ENCODE results near the gene HEG1.

Gene HEG1

DNA sequence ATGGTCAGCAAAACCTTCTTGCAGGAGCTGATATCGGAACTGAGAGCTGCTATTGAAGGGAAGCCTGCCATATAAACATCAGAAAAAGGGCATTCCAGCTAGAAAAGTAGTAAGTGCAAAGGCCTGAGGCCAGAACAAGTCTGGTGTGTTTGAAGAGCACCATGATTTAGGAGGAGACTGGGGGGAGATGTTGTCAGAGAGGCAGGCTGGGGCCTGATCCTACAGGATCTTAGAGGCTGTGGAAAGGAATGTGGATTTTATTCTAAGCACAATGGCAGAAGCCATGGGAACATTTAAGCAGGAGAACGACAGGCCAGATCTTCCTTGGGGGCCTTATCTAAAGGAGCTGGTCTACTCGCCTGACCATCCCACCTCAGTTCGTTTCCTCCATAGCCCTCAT, 116.1 kb downstream of the HEG1 start:
- no peak for DNase-seq

- no peak for DNase-seq
Measured at GRCh38 chr3:124938896-124939295, 116.9 kb downstream of the HEG1 start.

- no peak for DNase-seq
Measured at GRCh38 chr3:124937049-124937448, 118.7 kb downstream of the HEG1 start.

DNA sequence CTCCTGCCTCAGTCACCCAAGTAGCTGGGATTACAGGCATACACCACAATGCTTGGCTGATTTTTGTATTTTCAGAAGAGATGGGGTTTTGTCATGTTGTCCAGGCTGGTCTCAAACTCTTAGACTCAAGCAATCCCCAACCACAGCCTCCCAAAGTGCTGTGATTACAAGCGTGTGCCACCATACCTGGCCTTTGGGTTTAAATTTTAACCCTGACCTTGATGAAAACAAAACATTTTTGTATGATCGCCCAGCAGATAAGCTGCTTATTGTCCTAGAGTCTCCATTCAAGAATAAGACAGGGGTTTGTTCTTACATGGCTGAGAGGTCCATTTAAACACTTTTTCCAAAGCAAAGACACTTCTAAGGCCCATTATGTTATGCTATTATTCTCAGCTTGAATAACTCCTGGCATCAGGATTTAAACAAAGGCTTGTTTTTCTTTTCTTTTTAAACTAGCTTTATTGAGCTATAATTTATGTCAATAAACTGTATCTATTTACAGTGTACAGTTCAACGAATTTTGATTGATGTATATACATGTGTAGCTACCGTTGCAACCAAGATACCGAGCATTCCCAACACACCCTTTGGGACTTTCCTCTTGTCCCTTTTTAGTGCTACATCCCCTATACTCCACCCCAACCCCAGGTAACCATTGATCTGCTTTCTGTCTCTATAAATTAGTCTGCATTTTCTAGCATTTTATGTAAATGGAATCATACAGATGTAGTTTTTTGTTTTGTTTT, 119.8 kb downstream of the HEG1 start:
- DNase-seq, result no peak

DNA sequence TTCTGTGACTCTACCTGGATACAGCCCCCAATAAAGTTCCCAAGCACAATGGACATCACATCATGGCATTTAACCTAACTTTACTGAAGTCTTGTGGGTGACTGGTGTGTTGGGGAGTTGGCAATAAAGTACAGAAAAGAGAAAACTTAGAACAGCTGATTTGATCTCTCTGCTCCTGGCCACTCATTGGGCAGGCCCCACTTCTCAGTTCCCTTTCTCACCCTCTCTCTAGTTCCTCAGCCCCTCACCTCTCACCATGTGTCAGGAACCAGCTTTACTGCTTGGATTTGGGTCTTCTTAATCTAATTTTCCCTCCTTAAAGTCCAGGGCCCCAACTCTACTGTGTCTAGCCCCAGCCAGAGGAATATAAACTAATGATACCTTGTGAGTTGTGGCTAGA, 120.5 kb downstream of the HEG1 start:
- no peak for DNase-seq

DNA sequence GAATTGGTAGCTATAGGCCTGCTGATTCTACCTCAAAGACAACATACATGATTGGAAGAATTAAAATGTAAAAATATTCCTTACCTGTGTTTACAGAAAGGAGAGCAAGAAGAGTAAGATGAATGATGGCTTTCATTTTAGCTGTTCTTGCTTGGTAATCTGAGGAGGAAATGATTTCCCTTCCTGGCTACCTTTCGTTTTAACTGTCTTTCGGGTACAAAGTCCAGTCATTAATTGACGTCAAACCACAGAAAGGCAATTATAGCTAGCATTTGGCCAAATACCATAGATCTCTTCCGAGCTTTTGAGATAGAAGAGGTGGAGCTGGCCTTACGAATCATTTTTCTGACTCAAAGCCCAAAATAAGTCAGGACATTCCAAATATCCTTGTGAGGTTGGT, 121.2 kb downstream of the HEG1 start, which contains the start of gene MUC13:
TSS of gene MUC13 (minus strand) at position 175 of the 400 bp plus-strand sequence. CDS start at position 136, 39 bp downstream.
- DNase-seq, result no peak

- DNase-seq, result no peak
Measured at GRCh38 chr3:124928333-124929202, 127.2 kb downstream of the HEG1 start.

- DNase-seq, result no peak
Measured at GRCh38 chr3:124927574-124928045, 128.2 kb downstream of the HEG1 start.

- DNase-seq, result no peak
Measured at GRCh38 chr3:124926426-124927101, 129.2 kb downstream of the HEG1 start.

DNA sequence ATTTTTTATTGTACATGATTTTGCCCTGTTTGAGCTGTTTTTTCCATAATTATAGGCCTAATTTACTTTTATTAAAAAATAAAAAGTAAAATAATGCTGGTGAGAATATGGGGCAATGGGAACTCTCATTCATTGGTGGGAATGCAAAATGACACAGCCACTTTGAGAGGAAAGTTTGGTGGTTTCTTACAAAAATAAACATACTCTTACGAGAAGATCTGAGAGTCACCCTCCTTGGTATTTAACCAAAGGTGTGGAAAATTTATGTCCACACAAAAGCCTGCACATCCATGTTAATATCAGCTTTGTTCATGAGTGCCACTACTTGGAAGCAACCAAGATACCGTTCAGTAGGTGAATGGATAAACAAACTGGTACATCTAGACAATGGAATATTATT, 131.1 kb downstream of the HEG1 start:
- no peak for DNase-seq

GRCh38 chr3:124923833-124924232, 132.0 kb downstream of the HEG1 start:
- DNase-seq, result no peak

DNA sequence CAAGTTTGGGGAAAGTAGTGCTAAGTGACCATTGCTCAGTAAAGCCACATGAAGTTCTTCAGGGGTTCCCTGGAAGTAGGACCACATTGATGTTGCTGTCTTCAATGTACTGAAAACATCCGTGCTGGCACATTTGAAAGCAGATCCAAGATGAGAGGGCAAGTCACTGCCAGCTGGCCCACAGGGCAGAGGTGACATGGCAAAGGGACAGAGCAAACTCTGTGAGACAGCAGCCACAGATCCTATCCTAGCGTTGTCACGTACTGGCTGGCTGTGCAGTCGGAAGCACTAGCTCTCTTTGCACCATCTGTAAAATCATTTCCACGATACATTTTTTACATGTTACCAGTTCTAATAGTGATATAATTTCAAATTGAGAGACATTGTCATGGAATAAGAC, 135.1 kb downstream of the HEG1 start:
- no peak for DNase-seq

GRCh38 chr3:124919756-124920155, 136.0 kb downstream of the HEG1 start:
- DNase-seq, result no peak

- DNase-seq, result no peak
Measured at GRCh38 chr3:124918524-124918923, 137.3 kb downstream of the HEG1 start.

- no peak for DNase-seq
Measured at GRCh38 chr3:124916837-124917409, 138.9 kb downstream of the HEG1 start.

All from NCI-H187 treated with DMSO at 0.1 percent for 48 hours (cell line).